Bronchial epithelial cell (primary cell): ENCODE data around the gene ADARB2. TPM values are rescaled to one million over a fixed set of nuclear protein-coding genes. Genes with fewer than 3 reads are reported as not detected.

Experiments used
- DNase-seq: peaks from one replicate; pipeline ENCODE4 v3.0.0-alpha.2; 2010; ENCODE audit warnings: low read depth
- FAIRE-seq: peaks from 2 replicates; lab custom pipeline; 2011; peaks lifted over from hg19 to GRCh38; lab: Jason Lieb, UNC
- H3K27me3 ChIP-seq: 2 replicates; pipeline ENCODE4 v1.5.1; 2011; ENCODE audit warnings: low read length; ENCODE audit not compliant: control insufficient read depth, insufficient read depth
- H3K36me3 ChIP-seq: 2 replicates; pipeline ENCODE4 v1.5.1; 2011; ENCODE audit warnings: low read length; ENCODE audit not compliant: control insufficient read depth, insufficient read depth
- H3K4me3 ChIP-seq: 2 replicates; pipeline ENCODE4 v1.5.1; 2011; ENCODE audit warnings: mild to moderate bottlenecking, low read depth, low read length, control low read depth
- CTCF ChIP-seq: IDR thresholded peaks from 2 replicates; pipeline ENCODE4 v1.5.1; 2011; ENCODE audit warnings: mild to moderate bottlenecking, moderate library complexity, low read length, control low read depth, inconsistent platforms; ENCODE audit not compliant: insufficient read depth, severe bottlenecking
- total RNA-seq: library from RNA; depleted of rRNA; stranded (reverse); fragments of >200 nt; gene quantifications from 2 replicates; pipeline ENCODE4 v1.2.1, GENCODE V29; 2014

ADARB2 gene
- total RNA-seq, 1 donor from 2014 or later: not detected

DNA sequence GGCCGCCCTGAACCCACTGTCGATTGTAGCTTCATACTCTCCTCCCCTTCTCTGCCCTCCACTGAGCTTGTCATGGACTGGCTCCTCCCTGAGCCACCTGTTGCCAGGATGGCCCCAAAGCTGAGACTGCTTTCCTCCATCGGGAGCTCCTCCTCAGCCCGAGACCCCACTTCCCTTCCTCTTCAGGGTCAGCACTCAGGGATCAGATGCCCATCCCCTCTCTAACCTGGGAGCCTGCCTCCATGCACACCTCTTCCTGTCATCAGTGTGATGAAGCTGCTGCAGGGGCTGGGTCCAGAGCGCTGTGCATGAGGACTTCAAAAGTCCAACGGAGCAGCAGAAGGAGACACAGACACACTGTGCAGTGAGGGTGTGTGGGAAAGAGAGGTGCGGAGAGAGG, 480.1 kb downstream of the ADARB2 start:
- Histone ChIP-seq H3K4me3 (no peak overlapping the region), H3K27me3 (no peaks in the 10 kb centered on the region), H3K36me3 (no peaks in the 10 kb centered on the region)
- DNase-seq (no peak), FAIRE-seq (no peak)
- TF ChIP-seq CTCF: no peak

GRCh38 chr10:1256432-1256725, 480.9 kb downstream of the ADARB2 start:
- Histone ChIP-seq H3K27me3 (no peaks in the 10 kb centered on the region), H3K36me3 (no peaks in the 10 kb centered on the region), H3K4me3 (no peak overlapping the region)
- no peak for DNase-seq
- no peak for TF ChIP-seq CTCF
- no peak for FAIRE-seq

GRCh38 chr10:1255600-1256431, 481.5 kb downstream of the ADARB2 start:
- no peak for DNase-seq
- FAIRE-seq: peak; percentile 47
- Histone ChIP-seq H3K36me3 (no peaks in the 10 kb centered on the region), H3K27me3 (no peaks in the 10 kb centered on the region), H3K4me3 (no peak overlapping the region)
- no peak for TF ChIP-seq CTCF

DNA sequence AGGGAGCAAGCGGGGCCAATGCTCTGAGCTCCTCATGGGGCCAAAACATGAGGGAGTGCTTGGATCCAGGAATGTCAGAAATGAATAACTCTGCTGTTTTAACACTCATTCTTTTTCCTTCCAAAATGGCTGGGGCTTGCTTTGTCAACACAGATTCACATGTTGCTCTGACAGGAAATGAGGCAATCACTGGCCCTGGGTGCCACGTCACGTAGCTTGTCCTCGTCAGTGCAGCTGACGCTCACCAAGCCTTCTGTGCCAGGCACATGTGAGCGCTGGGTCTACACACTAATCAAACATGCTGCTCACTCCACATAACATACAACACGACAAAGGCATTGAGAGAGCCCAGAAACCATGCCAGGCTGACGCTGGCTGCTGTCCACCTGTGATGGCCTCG, 482.2 kb downstream of the ADARB2 start:
- FAIRE-seq: no peak
- no peaks in the 10 kb centered on the region for H3K27me3 ChIP-seq
- H3K4me3 ChIP-seq: no peak overlapping the region
- no peak for TF ChIP-seq CTCF
- H3K36me3 ChIP-seq: no peaks in the 10 kb centered on the region
- no peak for DNase-seq

- DNase-seq (no peak), FAIRE-seq (peak; percentile 36)
- TF ChIP-seq CTCF: no peak
- H3K36me3 ChIP-seq: no peaks in the 10 kb centered on the region
- H3K4me3 ChIP-seq: no peak overlapping the region
- H3K27me3 ChIP-seq: no peaks in the 10 kb centered on the region
Measured at GRCh38 chr10:1253523-1254353, 483.6 kb downstream of the ADARB2 start.
